ENCODE measurements around the gene PALD1.

Gene PALD1

DNA sequence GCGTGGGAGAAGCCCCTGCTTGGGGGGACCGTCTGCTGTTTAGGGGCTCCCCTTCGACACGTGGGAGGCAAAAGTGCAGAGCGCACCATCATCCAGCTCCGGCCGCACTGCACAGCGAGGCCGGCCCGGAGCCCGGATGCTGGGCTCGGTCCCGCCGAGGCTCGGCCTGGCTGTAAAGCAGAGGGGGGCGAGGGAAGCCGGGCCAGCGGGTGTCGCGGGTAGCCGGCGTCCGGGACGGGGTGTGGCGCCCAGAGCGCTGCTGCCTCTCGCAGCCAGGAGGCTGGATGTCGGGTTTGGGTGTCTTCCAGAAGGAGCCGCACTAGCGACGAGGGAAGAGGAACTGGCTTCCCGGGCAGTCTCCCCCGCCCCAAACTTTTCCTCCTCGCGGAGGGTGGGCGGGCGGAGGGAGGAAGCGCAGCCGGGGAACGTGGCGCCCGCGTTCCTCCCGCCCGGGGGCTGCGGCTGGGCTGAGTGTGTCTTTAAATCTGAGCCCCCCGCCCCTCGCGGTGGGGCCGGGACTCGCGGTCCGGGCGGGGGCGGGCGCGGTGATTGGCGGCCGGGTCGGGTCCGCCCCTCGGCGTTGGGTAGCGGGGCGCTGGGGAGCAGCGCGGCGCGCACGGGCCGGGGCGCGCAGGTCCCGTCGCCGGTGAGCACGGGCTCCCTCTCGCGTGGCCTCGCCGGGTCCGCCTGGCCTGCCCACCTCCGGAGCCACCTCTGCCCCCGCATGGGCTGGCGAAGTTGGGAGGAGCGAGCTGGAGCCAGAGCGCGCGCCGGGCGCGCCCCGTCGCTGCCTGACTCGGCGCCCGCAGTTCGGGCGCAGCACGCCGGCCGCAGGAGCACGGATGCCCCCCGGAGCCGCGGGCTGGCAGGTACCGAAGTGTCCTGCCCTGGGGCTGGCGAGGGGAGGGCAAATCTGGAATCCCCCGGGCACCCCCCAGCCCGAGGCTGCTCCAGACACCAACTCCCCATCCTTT is at the start of gene PALD1:
Gene PALD1 (plus strand): TSS at position 577 of the 974 bp plus-strand sequence. CDS start 47,185 bp downstream, outside the sequence.
- DNase-seq (ENCODE audit: low read depth): no peak

GRCh38 chr10:70430493-70431445 is 47.8 kb upstream of the PALD1 start:
- DNase-seq (ENCODE audit: low read depth): peak; percentile 21

DNA sequence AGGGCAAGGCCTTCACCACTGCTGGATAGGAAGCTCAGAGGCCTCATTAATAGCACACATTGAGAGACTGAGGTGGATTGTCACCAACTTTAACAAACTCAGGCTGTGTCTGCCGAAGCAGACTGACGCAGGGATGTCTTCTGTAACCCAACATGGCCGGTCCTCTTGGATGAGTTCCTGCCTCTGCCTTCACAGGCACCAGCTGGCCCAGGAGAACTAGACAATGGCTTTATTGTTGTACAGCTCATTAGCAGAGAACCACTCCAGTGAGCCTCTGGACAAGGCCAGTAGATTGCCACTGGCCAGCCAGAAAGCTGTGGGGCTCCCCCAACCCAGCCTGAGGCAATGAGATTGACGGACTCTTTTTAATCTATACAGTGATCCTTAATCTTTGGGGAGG is 46.5 kb upstream of the PALD1 start:
- DNase-seq (ENCODE audit: low read depth): no peak

GRCh38 chr10:70432561-70433263 is 45.9 kb upstream of the PALD1 start:
- DNase-seq (ENCODE audit: low read depth): no peak

DNA sequence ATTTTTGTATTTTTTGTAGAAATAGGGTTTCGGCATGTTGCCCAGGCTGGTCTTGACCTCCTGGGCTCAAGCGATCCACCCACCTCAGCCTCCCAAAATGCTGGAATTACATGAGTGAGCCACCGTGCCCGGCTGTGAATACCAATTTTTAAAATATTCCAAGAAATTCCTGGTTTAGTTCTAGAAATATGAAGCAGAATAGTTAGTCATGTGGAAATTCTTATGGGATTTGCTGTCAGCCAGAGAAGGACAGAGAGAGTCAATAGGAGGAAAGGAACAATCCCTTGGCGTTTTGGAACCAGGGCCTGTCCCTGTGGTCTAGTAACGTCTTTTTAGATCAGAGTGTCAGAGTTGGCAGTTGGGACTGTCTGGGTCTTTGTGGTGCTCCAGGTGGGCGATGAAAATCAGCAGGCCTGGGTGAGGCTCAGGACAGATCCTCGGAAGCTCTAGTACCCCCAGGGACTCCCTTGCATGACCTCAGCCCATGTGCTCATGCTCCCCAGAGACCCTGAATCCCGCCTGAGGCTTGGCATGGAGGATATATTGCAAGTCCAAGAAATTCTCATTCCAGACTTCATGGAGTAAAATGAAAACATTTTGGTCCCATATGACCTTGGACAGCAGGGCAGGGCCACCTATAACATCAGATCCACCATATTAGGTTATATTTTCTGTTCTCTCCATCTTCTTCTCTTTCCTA is 44.8 kb upstream of the PALD1 start:
- peak; percentile 24 for DNase-seq (ENCODE audit: low read depth)

GRCh38 chr10:70435241-70436085 is 43.1 kb upstream of the PALD1 start:
- DNase-seq (ENCODE audit: low read depth): no peak

DNA sequence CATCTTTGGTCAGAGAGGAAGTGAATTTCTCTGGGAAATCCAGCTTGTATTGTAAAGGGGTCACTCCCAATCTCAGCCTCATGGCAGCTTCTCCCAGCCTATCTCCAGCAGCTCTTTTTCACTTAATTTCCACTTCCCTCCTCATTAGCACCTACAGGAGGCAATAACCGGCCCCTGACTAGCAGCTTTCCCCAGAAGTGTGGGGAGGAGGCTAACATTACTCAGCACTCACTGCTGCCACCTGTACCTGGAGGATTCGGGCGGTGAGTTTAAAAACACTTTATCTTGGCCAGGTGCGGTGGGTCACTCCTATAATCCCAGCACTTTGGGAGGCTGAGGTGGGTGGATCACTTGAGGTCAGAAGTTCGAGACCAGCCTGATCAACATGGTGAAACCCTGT is 40.8 kb upstream of the PALD1 start:
- no peak for DNase-seq (ENCODE audit: low read depth)

GRCh38 chr10:70440296-70441160 is 38.0 kb upstream of the PALD1 start:
- no peak for DNase-seq (ENCODE audit: low read depth)

GRCh38 chr10:70441161-70441894 is 37.2 kb upstream of the PALD1 start, which contains the start of gene NODAL:
NODAL (minus strand) TSS chr10:70441681; CDS start chr10:70441667, 14 bp downstream.
- DNase-seq (ENCODE audit: low read depth): no peak

GRCh38 chr10:70441895-70442309 is 36.7 kb upstream of the PALD1 start:
- DNase-seq (ENCODE audit: low read depth): no peak

DNA sequence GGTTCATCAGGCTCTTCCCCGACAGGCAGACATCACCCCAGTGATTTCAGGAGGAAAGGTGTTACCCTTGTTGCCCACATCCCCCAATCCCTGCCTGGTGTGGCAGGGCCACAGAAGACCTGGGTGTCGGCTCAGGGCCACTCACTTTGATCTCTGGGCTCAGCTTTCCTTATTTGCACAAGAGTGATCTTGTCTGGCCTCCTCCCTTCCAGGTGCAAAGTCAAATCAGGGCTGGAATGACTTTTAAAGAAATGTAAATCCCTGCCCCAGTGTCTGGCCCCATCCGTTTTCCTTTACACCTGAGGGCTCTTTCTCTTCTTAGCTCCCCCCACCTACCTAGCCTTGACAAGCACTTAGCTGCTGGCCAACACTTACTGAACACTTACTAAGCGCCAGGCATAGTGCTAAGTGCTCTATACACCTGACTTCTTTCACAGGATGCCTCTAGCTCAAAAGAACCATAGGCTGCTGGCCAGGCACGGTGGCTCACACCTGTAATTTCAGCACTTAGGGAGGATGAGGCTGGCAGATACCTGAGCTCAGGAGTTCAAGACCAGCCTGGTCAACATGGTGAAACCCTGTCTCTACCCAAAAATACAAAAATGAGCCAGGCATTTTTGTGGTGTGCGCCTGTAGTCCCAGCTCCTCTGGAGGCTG is 36.1 kb upstream of the PALD1 start:
- DNase-seq (ENCODE audit: low read depth): no peak

DNA sequence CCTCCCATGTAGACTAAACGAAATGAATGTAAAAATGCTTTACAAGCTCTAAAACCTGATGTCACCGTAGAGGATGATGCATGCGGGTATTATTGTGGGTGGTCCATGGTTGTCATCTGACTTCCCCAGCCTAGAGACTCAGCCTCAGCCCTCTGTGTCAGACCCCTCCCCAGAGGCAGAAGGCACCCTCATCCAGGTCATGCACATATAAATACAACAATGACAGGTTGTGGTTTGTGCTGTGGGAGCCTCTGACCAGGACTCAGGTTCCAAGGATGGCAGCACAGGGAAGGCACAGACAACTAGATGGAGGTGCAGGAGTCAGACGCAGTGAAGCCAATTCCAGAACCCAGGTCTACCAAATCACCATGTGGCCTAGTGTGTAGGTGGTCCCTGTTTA is 33.8 kb upstream of the PALD1 start:
- no peak for DNase-seq (ENCODE audit: low read depth)

- DNase-seq (ENCODE audit: low read depth): no peak
Observed at GRCh38 chr10:70445718-70446657, 32.6 kb upstream of the PALD1 start.

DNA sequence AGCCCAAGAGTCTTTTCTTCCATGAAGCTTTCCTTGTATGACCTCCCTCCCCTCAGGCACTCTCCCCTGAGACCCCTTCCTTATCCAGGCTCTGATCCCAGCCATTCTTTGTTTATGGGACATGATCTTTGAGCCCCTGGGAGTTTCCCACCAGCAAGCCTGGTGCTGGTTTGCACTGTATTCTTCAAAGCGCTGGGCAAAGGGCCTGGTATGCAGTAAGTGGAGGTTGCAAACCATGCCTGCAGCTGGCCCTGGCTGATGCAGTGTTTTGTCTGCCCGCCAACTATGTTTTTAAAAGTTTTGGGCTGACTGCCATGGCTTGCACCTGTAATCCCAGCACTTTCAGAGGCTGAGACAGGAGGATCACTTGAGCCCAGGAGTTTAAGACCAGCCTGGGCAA is 30.3 kb upstream of the PALD1 start:
- no peak for DNase-seq (ENCODE audit: low read depth)

GRCh38 chr10:70455213-70455630 is 23.3 kb upstream of the PALD1 start:
- no peak for DNase-seq (ENCODE audit: low read depth)

- no peak for DNase-seq (ENCODE audit: low read depth)
Observed at GRCh38 chr10:70456164-70456563, 22.4 kb upstream of the PALD1 start.
